ENCODE data around the gene ARHGEF1.
A peak's percentile ranks its signal among the peaks of the same experiment; 100 is the strongest.

The ARHGEF1 gene

GRCh38 chr19:41925208-41926003 is 42.4 kb downstream of the ARHGEF1 start:
- no peak for TF ChIP-seq CTCF (conservative IDR thresholded peaks at IDR 0.05)
- no peak overlapping the region for H3K27ac ChIP-seq

- no peak for TF ChIP-seq CTCF (conservative IDR thresholded peaks at IDR 0.05)
- no peak overlapping the region for H3K27ac ChIP-seq
Observed at GRCh38 chr19:41926028-41926762, 43.2 kb downstream of the ARHGEF1 start.

- H3K27ac ChIP-seq: no peak overlapping the region
- TF ChIP-seq CTCF (conservative IDR thresholded peaks at IDR 0.05): no peak
Observed at GRCh38 chr19:41926763-41927496, 43.9 kb downstream of the ARHGEF1 start.

- peak overlapping the region; percentile 21; the same call in 1 of the 2 replicates for H3K27ac ChIP-seq
- no peak for TF ChIP-seq CTCF (conservative IDR thresholded peaks at IDR 0.05)
Observed at GRCh38 chr19:41927497-41928192, 44.7 kb downstream of the ARHGEF1 start.

- TF ChIP-seq CTCF (conservative IDR thresholded peaks at IDR 0.05): 0 out of 2 replicates have a peak, but pooled peaks have one; percentile 11
- H3K27ac ChIP-seq: peak within 1 kb of the TSS; percentile 21; the same call in 1 of the 2 replicates
Observed at GRCh38 chr19:41928221-41928683, 45.3 kb downstream of the ARHGEF1 start, which contains the start of gene ERFL. Gene ERFL, minus strand, starts transcription at chr19:41928449. Its CDS starts 15,530 bp downstream, at chr19:41912919.

GRCh38 chr19:41928754-41929535 is 46.0 kb downstream of the ARHGEF1 start:
- TF ChIP-seq CTCF (conservative IDR thresholded peaks at IDR 0.05): no peak
- H3K27ac ChIP-seq: no peak overlapping the region
